H54 (cell line): ENCODE data around the gene UBLCP1.
"Not testable (repeated sequence)": the region's sequence is repeated elsewhere in the genome, so short reads cannot be mapped to it uniquely, and the experiment has no call there.

Experiments used
- DNase-seq: peaks from one replicate; pipeline ENCODE4 v3.0.0; 2011; ENCODE audit warnings: low spot score, mixed read lengths; ENCODE audit not compliant: insufficient read length
- FAIRE-seq: peaks from 3 replicates; lab custom pipeline; 2011; peaks lifted over from hg19 to GRCh38; lab: Jason Lieb, UNC
- POLR2A ChIP-seq: IDR thresholded peaks from 2 replicates; pipeline ENCODE4 v1.6.1; 2011; ENCODE audit warnings: low read depth, mild to moderate bottlenecking, low read length

The UBLCP1 gene

DNA sequence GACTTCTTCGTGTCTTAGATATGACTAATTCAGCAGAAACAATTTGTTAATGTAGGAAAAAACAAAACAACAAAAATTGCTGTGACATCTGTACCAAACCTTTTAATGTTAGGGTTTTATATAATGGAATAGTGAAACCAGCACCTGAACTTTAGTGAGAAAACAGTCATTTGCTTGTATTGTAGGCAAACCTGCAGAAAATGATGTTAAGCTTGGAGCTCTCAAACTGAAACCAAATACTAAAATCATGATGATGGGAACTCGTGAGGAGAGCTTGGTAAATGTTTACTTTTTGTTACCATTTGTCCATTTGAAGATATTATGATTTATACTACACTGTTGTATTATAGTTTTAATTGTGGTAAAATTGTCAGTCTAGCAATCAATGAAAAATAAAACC lies 6.6 kb downstream of the UBLCP1 start:
- no peak for TF ChIP-seq POLR2A
- FAIRE-seq, result peak; percentile 43
- no peak for DNase-seq

- TF ChIP-seq POLR2A, result no peak
- DNase-seq, result no peak
Observed at GRCh38 chr5:159273923-159274322, 10.8 kb downstream of the UBLCP1 start.

DNA sequence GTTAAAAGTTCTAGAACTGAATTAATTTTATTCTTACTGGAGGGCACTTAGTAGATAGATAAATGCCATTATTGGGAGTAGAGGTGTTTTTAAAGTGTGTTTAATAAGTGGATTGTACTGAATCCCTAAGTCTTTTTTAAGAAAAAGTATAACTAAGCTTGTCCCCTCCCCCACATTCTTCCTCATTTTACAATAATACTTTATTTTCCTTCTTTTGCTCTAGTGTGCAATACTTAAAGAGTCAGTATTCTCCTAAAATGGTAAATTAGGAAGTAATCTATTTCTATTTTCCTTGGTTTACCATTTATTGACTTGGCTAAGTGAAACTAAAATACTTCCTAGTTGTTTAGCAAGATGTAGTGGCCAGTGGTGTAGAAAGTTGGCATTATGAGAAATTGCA lies 11.6 kb downstream of the UBLCP1 start:
- DNase-seq, result no peak
- TF ChIP-seq POLR2A, result no peak

More at GRCh38 chr5:159273923-159274322, 10.8 kb downstream of the UBLCP1 start:
- no peak for FAIRE-seq

DNA sequence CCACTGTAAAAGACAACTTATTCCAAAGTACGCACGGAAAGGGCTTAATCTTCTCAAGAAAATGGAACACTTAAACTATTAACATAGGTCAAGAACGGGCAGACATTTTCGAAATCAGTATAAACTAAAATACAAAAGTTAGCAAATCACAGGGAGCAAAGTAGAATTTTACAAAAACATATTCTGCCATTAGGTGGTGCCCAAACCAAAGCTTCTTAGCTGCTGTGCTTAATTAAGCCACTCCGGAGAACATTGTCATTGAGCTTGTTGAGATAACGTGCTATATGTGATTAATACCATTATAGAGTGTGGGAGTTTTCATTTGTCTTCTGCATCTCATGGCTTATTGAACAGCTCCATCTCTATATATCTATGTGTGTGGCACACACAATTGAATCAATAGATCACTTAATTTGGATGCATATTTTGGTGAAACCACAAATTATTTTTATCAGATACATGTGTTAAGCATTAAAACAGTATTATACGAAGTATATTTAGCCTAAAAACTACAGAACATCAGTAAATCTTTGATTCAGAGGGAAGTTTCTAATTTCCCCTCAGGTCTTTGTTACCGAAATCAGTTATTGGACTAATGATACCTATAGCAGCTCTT lies 23.4 kb downstream of the UBLCP1 start:
- TF ChIP-seq POLR2A, result no peak
- DNase-seq (no peak), FAIRE-seq (peak; percentile 45)

More for the DNA sequence above, 11.6 kb downstream of the UBLCP1 start:
- FAIRE-seq, result no peak

DNA sequence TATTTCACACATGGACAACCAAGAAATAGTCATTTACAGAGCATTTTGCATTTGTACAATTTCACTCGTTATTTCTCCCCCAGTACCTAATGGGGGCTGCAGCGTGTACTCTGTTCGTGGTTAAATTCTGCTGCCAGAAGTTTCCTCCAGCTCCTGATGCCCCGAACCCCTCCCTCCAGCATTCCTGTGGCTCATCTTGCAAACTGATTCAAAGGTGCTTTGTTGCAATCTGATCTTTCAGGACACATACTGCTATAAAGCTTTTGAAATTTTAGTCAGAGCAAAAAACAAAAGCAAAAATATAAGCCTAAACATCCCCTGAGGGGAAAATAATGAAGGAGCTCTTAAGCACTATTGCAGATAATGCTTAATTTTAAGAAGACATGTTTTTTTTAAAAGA lies 27.7 kb downstream of the UBLCP1 start:
- DNase-seq (no peak), FAIRE-seq (peak; percentile 27)
- no peak for TF ChIP-seq POLR2A

DNA sequence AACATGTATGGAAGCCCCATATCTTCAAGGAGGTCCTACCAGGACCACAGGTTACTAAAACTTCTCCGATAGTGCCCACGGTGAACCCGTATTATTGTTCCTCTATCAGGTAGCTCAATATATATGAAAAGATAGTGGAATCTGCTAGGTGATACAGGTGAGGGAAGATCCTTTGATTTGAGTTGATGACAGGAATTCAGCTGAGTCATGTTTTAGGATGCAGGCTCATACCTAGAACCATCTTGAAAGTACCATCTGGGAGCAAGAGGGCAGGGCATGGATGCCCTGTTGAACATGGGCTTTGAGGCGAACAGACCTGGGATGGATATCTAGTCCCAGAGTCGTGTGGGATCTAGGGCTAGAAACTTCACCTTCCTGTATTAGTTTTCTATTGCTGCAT lies 31.8 kb downstream of the UBLCP1 start:
- FAIRE-seq, result no peak
- no peak for TF ChIP-seq POLR2A
- no peak for DNase-seq

- DNase-seq, FAIRE-seq: not testable (repeated sequence)
Observed at GRCh38 chr5:159297300-159297699, 34.2 kb downstream of the UBLCP1 start.

- no peak for DNase-seq
- no peak for FAIRE-seq
- no peak for TF ChIP-seq POLR2A
Observed at GRCh38 chr5:159301466-159301865, 38.4 kb downstream of the UBLCP1 start.

GRCh38 chr5:159301929-159302860 lies 39.1 kb downstream of the UBLCP1 start:
- DNase-seq, FAIRE-seq: not testable (repeated sequence)

DNA sequence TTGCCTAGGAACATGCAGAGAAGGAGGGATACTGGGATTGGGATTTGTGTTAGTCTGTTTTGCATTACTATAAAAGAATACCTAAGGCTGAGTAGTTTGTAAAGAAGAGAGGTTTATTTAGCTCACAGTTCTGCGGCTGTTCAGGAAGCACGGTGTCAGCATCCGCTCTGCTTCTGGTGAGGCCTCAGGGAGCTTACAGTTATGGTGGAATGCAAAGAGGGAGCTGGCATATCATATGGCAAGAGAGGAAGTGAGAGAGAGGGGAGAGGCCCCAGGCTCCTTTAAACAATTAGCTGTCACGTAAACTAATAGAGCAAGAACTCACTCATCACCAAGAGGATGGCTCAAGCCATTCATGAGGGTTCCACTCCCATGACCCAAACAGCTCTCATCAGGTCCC lies 40.2 kb downstream of the UBLCP1 start:
- no peak for TF ChIP-seq POLR2A
- FAIRE-seq, result no peak
- DNase-seq, result no peak

DNA sequence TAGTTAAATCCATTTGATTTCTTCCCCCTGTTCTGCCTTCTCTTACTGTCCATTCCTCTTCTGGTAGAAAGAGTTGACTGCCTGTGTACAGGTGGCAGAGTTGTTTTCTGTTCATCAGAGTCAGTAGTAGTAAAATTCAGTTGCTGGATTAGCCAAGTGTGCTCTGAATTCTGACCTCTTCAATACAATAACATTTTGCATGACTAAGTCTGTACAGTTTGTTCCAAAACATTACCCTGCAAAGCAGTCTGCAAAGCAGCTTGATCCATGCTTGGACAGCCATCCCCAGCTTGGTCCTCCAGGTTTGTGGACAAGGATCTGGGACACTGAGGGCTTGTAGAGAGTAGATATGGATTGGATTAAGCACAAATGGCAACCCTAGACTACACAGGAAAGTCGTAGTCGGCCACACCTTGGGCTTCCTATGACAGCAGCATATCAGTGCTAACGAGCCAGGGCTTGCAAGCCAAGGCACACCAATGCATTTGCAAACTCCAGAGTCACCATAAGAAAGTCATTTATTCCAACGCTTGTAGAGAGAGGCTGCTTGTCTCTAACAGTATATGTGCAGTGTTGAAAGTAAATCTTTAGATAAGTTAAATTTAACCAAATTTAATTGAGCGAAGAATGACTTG lies 42.0 kb downstream of the UBLCP1 start:
- TF ChIP-seq POLR2A, result no peak
- no peak for DNase-seq
- no peak for FAIRE-seq

DNA sequence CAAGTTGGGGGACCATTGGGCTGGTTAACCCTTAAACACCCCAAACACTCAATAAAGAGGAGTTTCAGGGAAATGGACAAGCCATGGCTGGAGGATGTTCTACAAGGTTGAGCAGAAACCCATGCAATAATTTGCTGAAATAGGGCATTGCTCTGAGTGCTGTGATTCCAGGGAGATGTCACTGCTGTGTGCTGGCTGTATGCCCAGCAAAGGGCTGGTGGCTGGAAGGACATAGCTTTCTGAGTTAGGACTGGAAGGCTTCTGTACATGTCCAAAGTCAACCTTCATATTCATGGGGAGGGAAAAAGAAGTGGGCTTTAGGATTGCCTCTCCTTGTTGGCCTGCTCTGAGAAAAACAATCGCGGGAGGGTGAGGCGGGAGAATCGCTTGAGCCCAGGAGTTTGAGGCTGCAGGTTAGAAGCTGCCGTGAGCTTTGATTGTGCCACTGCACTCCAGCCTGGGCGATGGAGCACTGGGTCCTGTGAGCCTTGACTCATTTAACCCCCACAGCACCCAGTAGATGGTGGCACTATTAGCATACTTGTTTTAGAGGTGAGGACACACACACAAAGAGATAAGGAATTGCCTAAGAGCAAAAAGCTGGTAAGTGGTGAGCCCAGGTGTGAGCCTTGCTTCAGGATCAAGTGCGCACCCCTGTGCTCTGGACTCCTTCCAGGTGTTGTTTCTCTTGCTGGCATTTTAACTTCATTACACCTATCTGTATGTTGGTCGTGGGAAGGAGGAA lies 46.8 kb downstream of the UBLCP1 start:
- no peak for TF ChIP-seq POLR2A
- FAIRE-seq (no peak), DNase-seq (no peak)

DNA sequence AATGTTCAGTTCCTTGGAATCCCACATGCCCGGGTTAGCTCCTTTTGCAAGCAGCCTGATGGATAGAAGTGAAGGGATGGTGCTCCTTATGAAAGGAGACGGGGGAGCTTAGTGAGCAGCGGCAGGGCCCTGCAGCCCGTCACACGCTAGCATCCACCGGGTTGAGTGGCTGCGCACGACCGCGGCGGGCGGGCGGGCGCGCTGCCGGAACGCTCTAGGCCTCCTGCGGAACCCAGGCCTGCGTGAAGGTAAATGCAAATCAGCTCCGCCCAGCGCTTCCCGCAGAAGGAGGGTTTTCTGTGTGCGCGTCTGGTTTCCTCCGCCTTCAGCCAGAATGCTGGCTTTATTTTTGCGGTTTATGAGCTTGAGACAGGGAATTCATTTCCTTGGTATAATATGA lies 47.4 kb downstream of the UBLCP1 start:
- no peak for TF ChIP-seq POLR2A
- no peak for FAIRE-seq
- DNase-seq, result no peak

- FAIRE-seq, result no peak
- no peak for DNase-seq
- no peak for TF ChIP-seq POLR2A
Observed at GRCh38 chr5:159311063-159311462, 48.0 kb downstream of the UBLCP1 start.
